Upper lobe of right lung (tissue), 1 donor: Measurements from ENCODE around the gene CRISPLD2. TPM values are rescaled to one million over a fixed set of nuclear protein-coding genes. Genes with fewer than 3 reads are reported as not detected.

Source experiments
- ATAC-seq: fragments of 200-7000 bp; cut with Tn5 transposase; one replicate; pipeline ENCODE4 v1.9.1; 2020; ENCODE audit warnings: mild to moderate bottlenecking, moderate library complexity
- DNase-seq: peaks from one replicate; pipeline ENCODE4 v3.0.0-alpha.2; 2020
- H3K27ac ChIP-seq: fragments of 200-600 bp; one replicate; pipeline ENCODE4 v1.8.0; 2022
- H3K27me3 ChIP-seq: fragments of 200-600 bp; one replicate; pipeline ENCODE4 v1.8.0; 2022; ENCODE audit warnings: mild to moderate bottlenecking
- H3K36me3 ChIP-seq: fragments of 200-600 bp; one replicate; pipeline ENCODE4 v1.8.0; 2022
- H3K4me1 ChIP-seq: fragments of 200-600 bp; one replicate; pipeline ENCODE4 v1.8.0; 2022
- H3K4me3 ChIP-seq: fragments of 200-600 bp; one replicate; pipeline ENCODE4 v1.8.0; 2022; ENCODE audit warnings: mild to moderate bottlenecking
- H3K9me3 ChIP-seq: fragments of 200-600 bp; one replicate; pipeline ENCODE4 v1.8.0; 2022
- CTCF ChIP-seq: fragments of 200-600 bp; IDR thresholded peaks from one replicate; pipeline ENCODE4 v1.8.0; 2022; ENCODE audit warnings: antibody characterized with exemption
- intact Hi-C: fragments of 100-400 bp; cut with DNase I; formaldehyde crosslinking; loops from one replicate; pipeline ENCODE4 v1.11.0; 2022
- total RNA-seq: library from RNA; stranded (reverse); fragmentation: NEBNext Ultra II Directional; extraction: Animal tissue kit (Norgen Biotek cat#: 25700); gene quantifications from one replicate; pipeline ENCODE4 v1.2.1, GENCODE V29; 2021
- donor health status: DM: no; HTN: yes; CAD: no; lungs with severe emphysema.

CRISPLD2 gene
- total RNA-seq, 1 donor from 2014 or later = 61.9 TPM

- no peak for DNase-seq
- H3K4me1 ChIP-seq = no peaks in the 10 kb centered on the region
- intact Hi-C loops = no loop called here
- H3K9me3 ChIP-seq = no peaks in the 10 kb centered on the region
- H3K36me3 ChIP-seq = peaks cover 16% of the 10 kb centered on the region
- H3K27ac ChIP-seq = no peak overlapping the region
- H3K4me3 ChIP-seq = no peak overlapping the region
- no peak for TF ChIP-seq CTCF
- no peak for ATAC-seq
- H3K27me3 ChIP-seq = no peaks in the 10 kb centered on the region
Measured at GRCh38 chr16:84843149-84844048, 23.6 kb downstream of the CRISPLD2 start.

DNA sequence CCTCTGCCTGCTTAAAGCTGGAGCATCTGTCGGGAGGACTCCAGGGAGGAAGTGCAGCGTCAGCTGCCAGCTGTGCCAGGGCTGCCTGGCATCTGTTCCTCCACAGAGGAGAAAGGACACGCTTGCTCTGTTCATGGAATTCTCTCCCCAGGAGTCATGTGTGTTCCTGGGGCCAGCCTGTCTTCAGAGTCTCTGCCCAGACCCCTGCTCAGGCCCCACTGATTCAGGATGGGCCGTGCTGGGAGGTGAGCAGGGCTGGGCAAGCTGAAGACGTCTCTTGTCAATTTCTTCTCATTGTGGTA is 24.2 kb downstream of the CRISPLD2 start:
- no peaks in the 10 kb centered on the region for H3K27me3 ChIP-seq
- ATAC-seq = no peak
- peaks cover 12% of the 10 kb centered on the region for H3K36me3 ChIP-seq
- intact Hi-C loops = no loop called here
- H3K27ac ChIP-seq = no peak overlapping the region
- no peaks in the 10 kb centered on the region for H3K4me1 ChIP-seq
- TF ChIP-seq CTCF = no peak
- H3K4me3 ChIP-seq = no peak overlapping the region
- DNase-seq = no peak
- no peaks in the 10 kb centered on the region for H3K9me3 ChIP-seq

DNA sequence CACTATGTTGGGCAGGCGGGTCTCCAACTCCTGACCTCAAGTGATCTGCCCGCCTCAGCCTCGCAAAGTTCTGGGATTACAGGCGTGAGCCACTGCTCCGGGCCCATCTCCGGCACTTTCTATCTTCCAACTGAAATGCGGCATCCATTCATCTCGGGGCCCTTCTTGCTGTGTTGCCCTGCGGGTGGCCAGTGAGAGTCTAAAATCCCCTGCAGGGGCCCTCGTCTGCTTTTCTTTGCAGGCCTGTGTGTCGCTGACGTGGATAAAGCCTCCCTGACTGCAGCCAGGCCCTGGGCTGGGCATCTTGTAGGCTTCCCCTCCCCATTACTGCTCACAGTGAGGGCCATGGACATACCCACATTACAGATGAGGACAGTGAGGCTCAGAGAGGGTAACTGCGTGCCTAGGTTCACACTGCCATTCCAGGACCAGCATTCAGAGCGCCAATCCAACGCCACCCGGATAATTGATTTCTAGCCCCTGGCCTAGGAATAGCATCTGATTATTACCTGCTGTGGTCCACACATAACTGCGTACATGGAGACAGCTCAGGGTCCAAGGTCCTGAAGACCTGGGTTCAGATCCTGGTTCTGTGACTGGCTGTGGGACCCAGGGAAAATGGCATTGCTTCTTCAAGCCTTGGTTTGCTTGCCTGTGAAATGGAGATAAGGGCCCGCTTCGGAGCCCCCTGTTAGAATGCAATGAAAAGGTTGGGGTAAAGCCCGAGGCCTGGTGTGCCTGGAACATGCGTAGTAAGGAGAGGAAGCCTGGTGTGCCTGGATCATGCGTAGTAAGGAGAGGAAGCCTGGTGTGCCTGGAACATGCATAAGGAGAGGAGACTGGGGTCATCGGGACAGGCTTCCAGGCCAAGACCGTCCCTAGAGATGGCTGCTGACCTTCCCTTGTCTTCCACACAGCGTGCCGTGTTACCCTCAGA is 25.0 kb downstream of the CRISPLD2 start:
- Histone ChIP-seq H3K27ac (no peak overlapping the region), H3K9me3 (no peaks in the 10 kb centered on the region), H3K36me3 (peaks cover 11% of the 10 kb centered on the region), H3K27me3 (no peaks in the 10 kb centered on the region), H3K4me3 (no peak overlapping the region), H3K4me1 (no peaks in the 10 kb centered on the region)
- ATAC-seq = no peak
- no peak for DNase-seq
- no peak for TF ChIP-seq CTCF
- intact Hi-C loops = no loop called here

- Histone ChIP-seq H3K27ac (no peak overlapping the region), H3K36me3 (peaks cover 11% of the 10 kb centered on the region), H3K4me1 (no peaks in the 10 kb centered on the region), H3K4me3 (no peak overlapping the region), H3K27me3 (no peaks in the 10 kb centered on the region), H3K9me3 (no peaks in the 10 kb centered on the region)
- no peak for TF ChIP-seq CTCF
- intact Hi-C loops = no loop called here
- ATAC-seq = no peak
- DNase-seq = no peak
Measured at GRCh38 chr16:84845496-84846002, 25.8 kb downstream of the CRISPLD2 start.

- ATAC-seq (no peak), DNase-seq (no peak)
- H3K4me3 ChIP-seq = no peak overlapping the region
- no peaks in the 10 kb centered on the region for H3K4me1 ChIP-seq
- intact Hi-C loops = no loop called here
- H3K27me3 ChIP-seq = no peaks in the 10 kb centered on the region
- H3K9me3 ChIP-seq = no peaks in the 10 kb centered on the region
- H3K27ac ChIP-seq = no peak overlapping the region
- H3K36me3 ChIP-seq = peaks cover 28% of the 10 kb centered on the region
- TF ChIP-seq CTCF = no peak
Measured at GRCh38 chr16:84847564-84848355, 28.0 kb downstream of the CRISPLD2 start.
